Adipose tissue (tissue), 3 donors: Measurements from ENCODE around the gene ADAMTSL3. TPM values are rescaled to one million over a fixed set of nuclear protein-coding genes. Genes with fewer than 3 reads are reported as not detected.

ENCODE experiments used
- H3K27ac ChIP-seq: one replicate; pipeline ENCODE4 v1.5.1; 2013; ENCODE audit warnings: low read depth, low read length
- WGBS, 3 donors: extraction: QIAGEN DNeasy Blood & Tissue Kit; methylation state at CpG; one replicate each; pipeline ENCODE4 v1.1.7; 2013; 5-methylcytosine and 5-hydroxymethylcytosine counted together
- polyA plus RNA-seq, 3 donors: library from polyadenylated mRNA; stranded (reverse); fragments of 200-250 nt; gene quantifications; one replicate each; pipeline ENCODE4 v1.2.3, GENCODE V29; 2013
- donor health status: healthy with polysubstance abuse.
- donor health status: Bipolar disorder and iron deficiency.
- donor health status: healthy.

The ADAMTSL3 gene
- polyA plus RNA-seq, 3 donors = 2.3 to 7.9 (median 3.7) TPM

DNA sequence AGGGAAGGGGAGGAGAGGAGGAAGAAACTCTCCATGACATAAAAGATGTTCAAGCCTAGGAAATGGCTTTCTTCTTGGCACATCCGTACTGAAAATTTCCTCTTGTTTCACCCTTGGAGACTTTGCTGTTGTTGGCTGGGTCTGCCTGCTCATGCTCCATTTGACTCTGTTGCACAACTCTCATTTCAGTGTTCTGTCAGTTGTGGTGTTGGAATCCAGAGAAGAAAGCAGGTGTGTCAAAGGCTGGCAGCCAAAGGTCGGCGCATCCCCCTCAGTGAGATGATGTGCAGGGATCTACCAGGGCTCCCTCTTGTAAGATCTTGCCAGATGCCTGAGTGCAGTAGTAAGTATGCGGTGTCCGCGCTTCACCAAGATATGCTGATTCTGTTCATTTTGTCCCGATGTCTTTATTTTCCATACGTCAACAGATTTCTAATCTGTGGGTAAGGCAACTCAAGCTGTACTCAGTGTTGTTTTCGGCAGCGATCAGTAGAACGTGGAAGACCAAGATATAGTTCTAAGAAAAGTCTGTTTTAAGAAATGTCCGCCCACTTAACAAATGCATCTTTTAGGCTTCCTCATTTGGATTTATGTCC is 316.5 kb downstream of the ADAMTSL3 start:
- 62 to 82% (median 70%) methylated on average over 12 of the region's 12 CpGs for WGBS, 3 donors
- no peak overlapping the region for H3K27ac ChIP-seq

DNA sequence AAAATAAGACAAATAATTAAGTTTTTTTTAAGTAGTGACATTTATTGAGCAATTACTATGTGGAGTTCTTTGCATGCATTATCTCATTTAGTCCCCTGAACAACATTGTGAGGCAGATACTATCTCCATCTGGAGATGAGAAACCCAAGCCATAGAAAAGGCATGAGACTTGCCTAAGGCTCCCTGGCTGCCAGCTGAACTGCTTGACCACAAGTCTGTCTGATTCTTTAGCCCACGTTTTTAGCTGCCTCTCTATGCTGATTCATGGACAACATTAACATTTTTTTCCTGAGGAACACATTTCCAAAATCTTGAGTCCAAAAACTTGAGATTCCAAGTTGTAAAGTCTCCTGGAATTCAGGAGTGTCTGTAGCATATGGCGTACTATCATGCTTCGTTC is 318.1 kb downstream of the ADAMTSL3 start:
- 44 to 84% (median 63%) methylated on average over 3 of the region's 3 CpGs for WGBS, 3 donors
- no peak overlapping the region for H3K27ac ChIP-seq

DNA sequence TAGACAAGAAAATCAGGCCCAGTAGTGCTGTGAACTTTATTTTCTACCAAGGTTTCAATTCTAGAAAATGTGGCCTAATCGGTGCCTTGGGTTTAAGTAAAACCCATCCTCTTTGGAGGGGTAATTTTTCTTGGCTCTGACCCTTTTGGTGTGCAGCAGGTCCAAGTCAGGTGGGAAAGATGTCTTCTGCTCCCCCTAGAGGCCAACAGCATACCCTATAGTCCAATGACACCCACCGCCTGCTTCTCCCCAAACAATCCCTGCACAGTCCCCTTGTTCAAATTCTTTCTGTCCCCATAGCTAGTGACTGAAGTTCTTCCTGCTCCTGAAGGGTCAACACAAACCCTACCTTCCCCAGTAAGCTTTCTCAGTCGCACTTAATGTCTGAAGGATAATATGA is 319.9 kb downstream of the ADAMTSL3 start:
- 84 to 90% (median 87%) methylated on average over 3 of the region's 3 CpGs for WGBS, 3 donors
- no peak overlapping the region for H3K27ac ChIP-seq

DNA sequence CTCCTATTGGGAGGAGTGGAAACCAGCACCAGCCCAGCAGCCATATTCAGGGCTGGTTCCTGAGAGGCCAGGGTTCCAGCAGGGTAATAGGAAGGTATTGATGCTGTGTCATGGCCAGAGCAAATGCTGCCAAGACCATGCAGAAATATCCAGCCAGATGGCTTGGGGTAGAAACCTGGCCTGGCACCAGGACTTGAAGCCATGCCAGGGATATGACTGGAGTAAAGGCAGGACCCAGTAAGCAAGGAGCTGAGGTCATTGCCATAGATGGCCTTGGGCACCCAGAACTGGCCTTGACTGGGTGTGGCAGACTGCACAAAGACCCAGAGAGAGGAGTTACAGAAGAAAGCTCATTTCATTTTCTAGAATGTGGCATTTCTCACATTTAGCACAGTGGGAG is 324.1 kb downstream of the ADAMTSL3 start:
- H3K27ac ChIP-seq = no peak overlapping the region

DNA sequence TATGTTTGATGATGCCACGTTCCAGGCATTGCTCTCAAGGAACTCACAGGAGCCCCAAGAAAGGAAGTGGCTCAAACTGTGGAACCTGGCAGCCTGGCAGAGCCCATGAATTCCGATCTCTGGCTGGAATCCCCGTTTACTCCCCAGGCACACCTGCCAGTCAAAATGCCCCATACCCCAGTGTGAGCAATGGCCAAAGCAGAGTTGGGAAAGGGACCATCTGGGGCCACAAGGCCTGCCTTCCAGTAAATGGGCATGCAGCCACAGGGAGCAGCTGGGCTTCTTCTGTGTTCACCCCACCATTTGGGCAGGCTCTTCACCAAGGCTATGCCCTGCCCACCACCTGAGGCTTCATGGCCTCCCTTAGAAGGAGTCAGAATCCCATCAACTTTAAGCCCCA is 324.7 kb downstream of the ADAMTSL3 start:
- no peak overlapping the region for H3K27ac ChIP-seq
- WGBS, 3 donors = 48 to 89% (median 84%) methylated on average over 3 of the region's 3 CpGs

DNA sequence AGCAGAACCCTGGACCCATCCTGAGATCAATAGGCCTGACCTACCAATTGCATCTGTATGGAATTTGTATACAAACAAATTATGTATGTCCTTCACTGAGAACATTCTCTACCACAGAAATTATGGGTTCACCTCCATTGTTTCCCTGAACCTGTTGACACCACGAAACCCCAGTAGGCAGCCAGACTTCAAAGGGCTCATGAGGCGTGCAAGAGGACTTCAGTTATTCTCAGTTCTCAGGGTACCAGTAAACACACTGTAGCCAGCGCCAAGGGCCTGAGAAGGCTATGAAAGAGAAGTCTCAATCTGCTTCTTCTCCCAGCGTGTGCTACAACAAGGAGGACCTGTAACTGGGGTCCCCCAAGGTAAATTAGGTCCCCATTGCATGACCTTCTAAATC is 326.7 kb downstream of the ADAMTSL3 start:
- no peak overlapping the region for H3K27ac ChIP-seq
- 91 to 97% (median 92%) methylated on average over 4 of the region's 4 CpGs for WGBS, 3 donors

DNA sequence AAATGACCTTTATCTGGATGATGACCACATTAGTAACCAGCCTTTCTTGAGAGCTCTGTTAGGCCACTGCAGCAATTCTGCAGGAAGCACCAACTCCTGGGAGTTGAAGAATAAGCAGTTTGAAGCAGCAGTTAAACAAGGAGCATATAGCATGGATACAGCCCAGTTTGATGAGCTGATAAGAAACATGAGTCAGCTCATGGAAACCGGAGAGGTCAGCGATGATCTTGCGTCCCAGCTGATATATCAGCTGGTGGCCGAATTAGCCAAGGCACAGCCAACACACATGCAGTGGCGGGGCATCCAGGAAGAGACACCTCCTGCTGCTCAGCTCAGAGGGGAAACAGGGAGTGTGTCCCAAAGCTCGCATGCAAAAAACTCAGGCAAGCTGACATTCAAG is 328.8 kb downstream of the ADAMTSL3 start:
- no peak overlapping the region for H3K27ac ChIP-seq
- WGBS, 3 donors = 88 to 93% (median 93%) methylated on average over 6 of the region's 6 CpGs

DNA sequence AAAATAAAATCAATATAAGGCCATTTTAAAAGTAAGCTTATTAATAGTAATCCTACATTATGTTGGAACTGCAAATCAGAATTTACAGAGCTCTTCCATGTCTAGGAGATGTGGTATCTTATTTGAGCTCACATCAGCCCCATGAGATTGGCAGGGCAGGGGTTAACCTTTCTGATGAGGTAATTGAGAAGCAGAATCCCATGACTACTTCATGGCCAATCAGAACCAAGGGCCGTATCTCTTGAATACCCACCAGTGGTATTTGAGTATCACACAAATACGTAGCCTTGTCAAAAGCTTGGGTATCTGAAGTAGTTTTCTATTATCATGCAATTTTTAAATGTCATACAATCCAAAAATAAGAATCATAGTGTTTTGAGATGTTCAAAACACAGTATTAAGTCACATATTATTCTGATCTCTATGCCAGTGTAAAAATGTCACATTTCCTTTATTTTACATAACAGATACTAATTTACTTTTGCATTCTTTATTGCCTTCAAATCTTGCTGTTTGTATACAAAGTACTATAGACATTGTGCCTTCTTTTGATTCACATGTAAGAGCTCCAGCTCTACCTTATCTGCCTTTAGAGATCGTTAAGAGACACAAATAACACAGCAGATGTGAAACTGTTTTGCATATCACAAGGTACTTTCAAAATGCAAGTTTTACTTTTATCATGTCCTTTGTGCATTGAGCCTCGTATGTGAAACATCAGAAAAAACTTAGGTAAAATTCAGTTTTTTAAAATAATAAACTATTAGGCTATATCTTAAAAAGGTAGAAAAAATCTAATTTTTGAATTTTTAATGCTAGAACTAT is 329.9 kb downstream of the ADAMTSL3 start:
- H3K27ac ChIP-seq = no peak overlapping the region
- 54 to 60% (median 55%) methylated on average over 4 of the region's 4 CpGs for WGBS, 3 donors

DNA sequence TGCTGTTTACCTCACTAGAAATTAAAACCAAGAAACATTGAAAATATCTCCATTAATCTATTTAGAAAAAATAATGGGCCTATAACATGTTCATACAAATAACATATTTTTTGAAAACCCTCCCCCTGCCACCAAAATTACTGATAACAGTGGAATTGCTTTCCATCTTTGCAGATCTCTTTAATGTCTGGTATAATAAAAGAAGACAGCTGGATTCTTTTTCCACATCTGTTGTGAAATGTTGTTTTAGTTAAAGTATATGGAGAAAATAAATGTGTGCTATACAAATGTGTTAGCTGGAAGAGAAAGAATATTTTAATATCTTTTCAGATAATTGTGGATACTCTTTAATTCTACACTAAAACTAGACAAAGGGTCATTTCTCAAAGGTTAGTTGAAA is 330.7 kb downstream of the ADAMTSL3 start:
- no peak overlapping the region for H3K27ac ChIP-seq

DNA sequence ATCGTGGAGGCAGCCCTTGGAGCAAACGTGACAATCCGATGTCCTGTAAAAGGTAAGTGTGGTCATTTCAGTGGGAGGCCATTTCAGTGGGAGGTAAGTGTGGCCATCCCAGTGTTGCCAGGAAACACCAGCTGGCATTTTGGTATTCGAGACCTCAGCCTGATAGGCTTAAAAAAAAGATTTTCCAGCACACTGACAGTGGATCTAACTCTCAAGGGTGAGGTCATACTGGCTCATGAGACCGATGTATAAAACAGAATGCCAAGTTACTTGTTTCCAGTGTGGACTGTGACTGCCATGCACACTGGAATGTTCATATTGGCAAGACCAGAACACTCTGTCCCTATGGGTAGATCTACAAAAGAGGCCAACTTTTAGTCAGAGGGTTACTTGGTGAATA is 337.2 kb downstream of the ADAMTSL3 start:
- 85 to 91% (median 88%) methylated on average over 5 of the region's 5 CpGs for WGBS, 3 donors
- H3K27ac ChIP-seq = no peak overlapping the region

DNA sequence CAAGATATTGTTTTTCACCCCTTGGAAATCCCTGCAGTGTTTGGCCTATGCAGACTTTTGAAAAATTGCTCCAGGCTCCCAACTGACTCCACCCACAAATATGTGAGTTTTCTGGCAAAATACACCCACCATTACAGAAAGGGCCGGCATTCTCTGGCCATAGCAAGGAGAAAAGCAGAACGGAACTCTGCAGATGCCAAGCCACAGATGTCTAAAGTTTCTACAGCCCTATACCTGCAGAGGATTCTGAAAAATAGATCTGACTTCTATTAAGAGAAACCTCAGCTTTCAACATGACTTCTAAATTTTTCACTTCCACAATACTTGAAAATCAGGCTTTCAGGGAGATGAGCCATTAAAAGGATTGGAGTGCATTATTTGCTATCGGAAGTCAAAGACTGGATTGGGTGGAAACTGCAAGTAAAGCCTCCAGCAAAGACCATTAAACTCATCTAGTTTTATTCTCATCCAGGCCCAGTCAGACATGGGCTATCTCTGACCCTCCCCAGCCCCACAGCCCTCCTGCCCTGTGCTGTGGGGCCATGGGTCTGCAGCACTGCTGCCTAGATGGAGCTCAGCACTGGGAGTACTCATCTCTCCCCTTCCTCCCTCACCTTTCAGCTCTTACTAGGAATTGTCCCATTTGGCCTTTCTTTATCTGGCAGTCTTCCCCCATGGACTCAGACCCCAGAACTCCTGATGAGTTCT is 338.6 kb downstream of the ADAMTSL3 start:
- WGBS, 3 donors = 71 to 92% (median 76%) methylated on average over 3 of the region's 3 CpGs

DNA sequence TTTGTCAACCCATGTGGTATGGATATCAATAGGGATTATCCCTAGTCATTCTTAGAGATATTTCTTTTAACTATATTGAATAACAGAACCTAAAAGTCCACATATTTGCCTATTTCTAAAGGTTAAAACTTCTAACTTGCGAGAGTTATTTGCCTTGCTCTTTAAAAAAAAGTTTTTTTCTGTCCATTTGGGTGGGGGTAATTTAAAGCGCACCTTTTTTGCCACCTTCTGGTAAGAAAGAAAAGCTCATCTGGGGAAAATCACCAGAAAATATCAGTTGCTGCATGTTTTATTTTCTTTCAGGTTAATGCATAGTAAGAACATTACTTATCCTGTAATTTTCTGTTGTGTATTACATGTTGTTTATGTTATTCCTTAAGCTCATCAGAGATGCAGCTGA is 339.7 kb downstream of the ADAMTSL3 start:
- no peak overlapping the region for H3K27ac ChIP-seq
- 61 to 88% (median 83%) methylated on average over 2 of the region's 2 CpGs for WGBS, 3 donors

More for the DNA sequence above, 338.6 kb downstream of the ADAMTSL3 start:
- H3K27ac ChIP-seq = no peak overlapping the region

DNA sequence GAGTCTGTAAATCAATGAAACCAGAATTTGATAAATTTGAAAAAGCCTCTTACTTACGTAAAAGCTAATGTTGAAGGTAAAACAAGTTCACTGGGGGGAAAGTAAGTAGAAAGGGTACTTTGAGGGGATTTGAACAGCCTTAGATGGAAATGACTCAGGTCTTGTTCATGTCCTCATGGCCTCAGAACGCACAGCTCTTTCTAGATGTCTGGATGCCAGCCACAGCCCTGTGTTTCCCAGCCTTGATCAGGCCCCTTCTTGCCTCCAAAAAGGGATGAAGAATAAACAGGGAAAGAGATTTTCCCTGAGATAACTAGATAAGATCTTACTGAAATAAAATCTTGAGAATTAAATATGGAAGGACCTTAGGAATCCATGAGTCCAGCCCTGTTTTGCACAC is 344.6 kb downstream of the ADAMTSL3 start:
- whole genome bisulfite sequencing, 3 donors = 92 to 95% (median 92%) methylated on average over 2 of the region's 2 CpGs
- H3K27ac ChIP-seq = no peak overlapping the region

DNA sequence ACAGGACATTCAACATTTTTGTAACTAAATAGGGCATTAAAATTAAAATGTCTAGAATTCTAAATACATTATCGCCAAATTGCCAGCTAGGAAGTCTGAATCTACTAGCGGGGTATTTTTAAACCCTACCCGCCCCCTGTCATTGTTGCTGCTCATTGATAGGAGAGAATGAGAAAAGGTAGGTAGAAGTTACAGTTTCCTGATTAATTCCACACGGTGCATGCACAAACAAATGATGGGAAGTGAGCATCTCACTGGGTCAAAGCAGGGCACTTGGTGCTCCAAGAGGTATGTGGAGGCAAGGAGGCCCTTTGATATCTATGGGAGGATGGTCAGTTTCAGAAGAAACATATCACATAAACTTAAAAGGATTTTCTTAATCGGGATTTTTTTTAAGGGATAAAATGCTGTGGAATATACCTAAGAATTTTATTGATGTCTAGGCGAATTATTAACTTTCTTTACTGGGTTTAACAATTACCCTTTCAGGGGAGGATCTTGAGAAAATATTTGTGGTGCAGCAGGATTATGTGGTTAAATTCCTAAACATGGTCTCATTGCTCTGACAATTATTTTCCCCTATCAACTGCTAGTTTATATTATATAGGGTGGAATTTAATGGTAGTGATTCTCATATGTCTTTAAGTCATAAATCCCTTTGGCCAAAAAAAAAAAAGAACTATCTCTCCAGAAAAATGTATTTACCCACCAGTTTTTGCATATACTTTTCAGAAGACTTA is 345.6 kb downstream of the ADAMTSL3 start:
- WGBS, 3 donors = 52 to 89% (median 86%) methylated on average over 6 of the region's 6 CpGs
- H3K27ac ChIP-seq = no peak overlapping the region

DNA sequence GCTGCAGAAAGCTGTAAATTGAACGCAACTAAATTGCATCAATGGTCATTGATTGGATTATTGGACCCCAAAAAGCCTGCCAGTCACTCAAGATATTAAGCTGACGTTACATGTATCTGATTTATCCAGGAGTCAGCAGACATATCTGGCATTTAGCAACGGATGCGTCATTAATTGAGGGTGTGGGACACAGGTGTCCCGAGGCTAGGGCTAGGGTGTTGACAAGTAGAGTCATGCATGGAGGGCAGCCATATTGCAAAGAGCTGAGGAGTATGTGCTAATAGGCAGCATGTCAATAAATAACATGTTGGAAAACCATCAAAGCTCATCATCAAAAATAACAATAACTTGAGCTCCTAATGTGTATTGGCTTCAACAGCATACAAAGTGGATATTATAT is 347.1 kb downstream of the ADAMTSL3 start:
- WGBS, 3 donors = 90 to 95% (median 92%) methylated on average over 5 of the region's 5 CpGs
- no peak overlapping the region for H3K27ac ChIP-seq

DNA sequence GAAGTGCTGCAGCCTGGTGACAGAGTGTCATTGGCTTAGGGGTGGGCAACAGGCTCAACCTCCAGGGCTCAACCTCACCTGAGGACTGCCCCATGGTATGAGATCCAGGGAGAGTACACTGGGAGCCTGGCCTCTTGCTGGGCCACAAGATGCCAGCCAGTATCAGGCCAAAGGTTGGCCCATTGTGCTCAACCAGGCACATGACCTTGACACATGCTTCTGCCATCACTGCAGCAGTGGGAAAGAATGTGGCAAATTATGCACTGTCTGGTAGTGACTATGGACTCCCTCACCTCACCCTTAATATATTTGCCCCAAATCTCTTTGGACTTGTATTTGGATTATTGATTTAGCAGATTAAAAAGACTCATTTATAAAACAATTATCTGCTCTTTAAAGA is 347.7 kb downstream of the ADAMTSL3 start:
- H3K27ac ChIP-seq = no peak overlapping the region

DNA sequence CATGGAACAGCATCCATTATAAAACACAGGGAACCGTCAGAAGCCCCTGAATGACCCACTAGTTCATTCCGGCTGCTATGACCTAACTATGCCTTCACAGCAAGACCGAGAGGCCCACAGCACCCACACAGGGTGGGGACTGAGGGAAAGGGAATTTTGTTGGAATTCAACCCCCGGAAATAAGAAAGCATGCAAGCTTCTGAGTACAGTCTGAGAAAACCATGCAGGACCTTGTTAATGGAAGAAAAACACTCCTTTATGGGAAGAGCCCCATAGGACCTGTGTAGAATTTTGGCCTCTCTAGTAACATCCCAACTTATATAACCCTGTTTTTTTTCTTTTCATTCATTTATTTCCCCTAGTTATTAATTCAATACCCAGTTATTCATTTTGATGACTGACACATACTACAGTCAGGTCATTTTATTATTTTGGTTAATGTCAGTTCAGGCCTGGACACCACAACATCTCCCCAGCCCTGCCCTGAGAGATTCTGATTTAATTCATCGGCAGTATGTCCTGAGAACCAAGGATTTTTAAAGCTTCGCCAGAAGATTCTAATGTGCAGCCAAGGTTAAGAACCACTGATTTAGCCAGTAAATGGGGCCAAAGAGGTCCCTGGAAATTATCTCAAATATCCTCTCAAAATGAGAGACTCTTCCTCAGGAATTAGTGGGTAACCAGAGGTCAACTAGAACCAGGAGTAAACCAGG is 350.0 kb downstream of the ADAMTSL3 start:
- H3K27ac ChIP-seq = no peak overlapping the region
- WGBS, 3 donors = 70 to 83% (median 79%) methylated on average over 6 of the region's 6 CpGs

DNA sequence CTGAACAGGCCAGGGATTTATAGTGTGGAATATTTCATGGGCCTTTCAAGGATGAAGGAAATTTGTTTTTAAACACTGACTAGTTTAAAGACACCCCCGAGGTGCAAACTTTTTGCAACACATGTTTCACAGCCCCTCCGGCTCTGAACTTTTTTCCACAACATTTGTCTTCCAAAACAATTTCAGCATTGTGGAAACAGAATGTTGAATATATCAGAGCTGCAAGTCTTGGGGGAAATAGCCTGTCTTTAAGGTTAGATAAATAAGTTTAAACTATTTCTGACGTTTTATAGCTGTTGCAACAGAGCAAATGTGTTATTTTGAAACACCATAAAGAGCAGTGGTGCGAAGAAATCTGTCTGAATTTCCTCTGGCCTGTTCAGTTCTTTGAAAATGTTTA is 352.5 kb downstream of the ADAMTSL3 start:
- WGBS, 3 donors = 47 to 62% (median 54%) methylated on average over 4 of the region's 4 CpGs
- no peak overlapping the region for H3K27ac ChIP-seq
